ENCODE measurements around the gene ZNF618.

ZNF618 gene

GRCh38 chr9:114015607-114016006 is 139.5 kb downstream of the ZNF618 start:
- Histone ChIP-seq H3K27me3 (ENCODE audit: control insufficient read depth, insufficient read depth, low read length) (no peaks in the 10 kb centered on the region), H3K4me3 (ENCODE audit: low read depth, low read length) (no peak overlapping the region), H3K4me1 (ENCODE audit: control insufficient read depth, insufficient read depth, low read length) (no peaks in the 10 kb centered on the region; the same call in 1 of the 2 replicates), H3K9ac (ENCODE audit: low read length) (no peak overlapping the region), H3K9me3 (ENCODE audit: control insufficient read depth, insufficient read depth, low read depth, low read length) (no peaks in the 10 kb centered on the region), H3K27ac (ENCODE audit: low read depth, low read length) (no peak overlapping the region), H3K36me3 (ENCODE audit: control insufficient read depth, insufficient read depth, low read length) (peaks cover 35% of the 10 kb centered on the region)

GRCh38 chr9:114016101-114016500 is 140.0 kb downstream of the ZNF618 start:
- no peaks in the 10 kb centered on the region; the same call in 1 of the 2 replicates for H3K4me1 ChIP-seq (ENCODE audit: control insufficient read depth, insufficient read depth, low read length)
- H3K27me3 ChIP-seq (ENCODE audit: control insufficient read depth, insufficient read depth, low read length): no peaks in the 10 kb centered on the region
- H3K27ac ChIP-seq (ENCODE audit: low read depth, low read length): no peak overlapping the region
- no peak overlapping the region for H3K9ac ChIP-seq (ENCODE audit: low read length)
- H3K9me3 ChIP-seq (ENCODE audit: control insufficient read depth, insufficient read depth, low read depth, low read length): no peaks in the 10 kb centered on the region
- H3K4me3 ChIP-seq (ENCODE audit: low read depth, low read length): no peak overlapping the region
- H3K36me3 ChIP-seq (ENCODE audit: control insufficient read depth, insufficient read depth, low read length): peaks cover 32% of the 10 kb centered on the region

- Histone ChIP-seq H3K4me1 (ENCODE audit: control insufficient read depth, insufficient read depth, low read length) (no peaks in the 10 kb centered on the region), H3K9me3 (ENCODE audit: control insufficient read depth, insufficient read depth, low read depth, low read length) (no peaks in the 10 kb centered on the region), H3K27me3 (ENCODE audit: control insufficient read depth, insufficient read depth, low read length) (no peaks in the 10 kb centered on the region), H3K9ac (ENCODE audit: low read length) (no peak overlapping the region), H3K27ac (ENCODE audit: low read depth, low read length) (no peak overlapping the region), H3K4me3 (ENCODE audit: low read depth, low read length) (no peak overlapping the region), H3K36me3 (ENCODE audit: control insufficient read depth, insufficient read depth, low read length) (peaks cover 28% of the 10 kb centered on the region)
These were observed 140.7 kb downstream of the ZNF618 start for GRCh38 chr9:114016629-114017423.

- no peaks in the 10 kb centered on the region for H3K27me3 ChIP-seq (ENCODE audit: control insufficient read depth, insufficient read depth, low read length)
- no peak overlapping the region for H3K9ac ChIP-seq (ENCODE audit: low read length)
- H3K36me3 ChIP-seq (ENCODE audit: control insufficient read depth, insufficient read depth, low read length): peaks cover 19% of the 10 kb centered on the region
- no peak overlapping the region for H3K27ac ChIP-seq (ENCODE audit: low read depth, low read length)
- no peak overlapping the region for H3K4me3 ChIP-seq (ENCODE audit: low read depth, low read length)
- no peaks in the 10 kb centered on the region for H3K4me1 ChIP-seq (ENCODE audit: control insufficient read depth, insufficient read depth, low read length)
- peaks cover 3% of the 10 kb centered on the region; the same call in 1 of the 2 replicates for H3K9me3 ChIP-seq (ENCODE audit: control insufficient read depth, insufficient read depth, low read depth, low read length)
These were observed 141.9 kb downstream of the ZNF618 start for GRCh38 chr9:114017741-114018715.

GRCh38 chr9:114021578-114021977 is 145.5 kb downstream of the ZNF618 start:
- Histone ChIP-seq H3K4me3 (ENCODE audit: low read depth, low read length) (no peak overlapping the region), H3K36me3 (ENCODE audit: control insufficient read depth, insufficient read depth, low read length) (peaks cover 19% of the 10 kb centered on the region), H3K27me3 (ENCODE audit: control insufficient read depth, insufficient read depth, low read length) (no peaks in the 10 kb centered on the region), H3K9me3 (ENCODE audit: control insufficient read depth, insufficient read depth, low read depth, low read length) (peaks cover 3% of the 10 kb centered on the region; the same call in 1 of the 2 replicates), H3K27ac (ENCODE audit: low read depth, low read length) (no peak overlapping the region), H3K9ac (ENCODE audit: low read length) (no peak overlapping the region), H3K4me1 (ENCODE audit: control insufficient read depth, insufficient read depth, low read length) (no peaks in the 10 kb centered on the region)

GRCh38 chr9:114023961-114024360 is 147.9 kb downstream of the ZNF618 start:
- no peaks in the 10 kb centered on the region for H3K4me1 ChIP-seq (ENCODE audit: control insufficient read depth, insufficient read depth, low read length)
- no peak overlapping the region for H3K4me3 ChIP-seq (ENCODE audit: low read depth, low read length)
- no peak overlapping the region for H3K9ac ChIP-seq (ENCODE audit: low read length)
- 0 out of 2 replicates have a peak, but pooled peaks cover 3% of the 10 kb centered on the region for H3K36me3 ChIP-seq (ENCODE audit: control insufficient read depth, insufficient read depth, low read length)
- peaks cover 3% of the 10 kb centered on the region; the same call in 1 of the 2 replicates for H3K9me3 ChIP-seq (ENCODE audit: control insufficient read depth, insufficient read depth, low read depth, low read length)
- H3K27ac ChIP-seq (ENCODE audit: low read depth, low read length): no peak overlapping the region
- no peaks in the 10 kb centered on the region for H3K27me3 ChIP-seq (ENCODE audit: control insufficient read depth, insufficient read depth, low read length)

GRCh38 chr9:114025196-114025753 is 149.2 kb downstream of the ZNF618 start:
- Histone ChIP-seq H3K27ac (ENCODE audit: low read depth, low read length) (no peak overlapping the region), H3K36me3 (ENCODE audit: control insufficient read depth, insufficient read depth, low read length) (peaks cover 13% of the 10 kb centered on the region), H3K4me3 (ENCODE audit: low read depth, low read length) (no peak overlapping the region), H3K4me1 (ENCODE audit: control insufficient read depth, insufficient read depth, low read length) (no peaks in the 10 kb centered on the region), H3K9me3 (ENCODE audit: control insufficient read depth, insufficient read depth, low read depth, low read length) (peaks cover 3% of the 10 kb centered on the region; the same call in 1 of the 2 replicates), H3K9ac (ENCODE audit: low read length) (no peak overlapping the region), H3K27me3 (ENCODE audit: control insufficient read depth, insufficient read depth, low read length) (no peaks in the 10 kb centered on the region)

GRCh38 chr9:114025760-114026159 is 149.7 kb downstream of the ZNF618 start:
- Histone ChIP-seq H3K4me3 (ENCODE audit: low read depth, low read length) (no peak overlapping the region), H3K9me3 (ENCODE audit: control insufficient read depth, insufficient read depth, low read depth, low read length) (peaks cover 3% of the 10 kb centered on the region; the same call in 1 of the 2 replicates), H3K27ac (ENCODE audit: low read depth, low read length) (no peak overlapping the region), H3K4me1 (ENCODE audit: control insufficient read depth, insufficient read depth, low read length) (no peaks in the 10 kb centered on the region), H3K27me3 (ENCODE audit: control insufficient read depth, insufficient read depth, low read length) (no peaks in the 10 kb centered on the region), H3K9ac (ENCODE audit: low read length) (no peak overlapping the region), H3K36me3 (ENCODE audit: control insufficient read depth, insufficient read depth, low read length) (peaks cover 15% of the 10 kb centered on the region)

GRCh38 chr9:114026335-114026734 is 150.2 kb downstream of the ZNF618 start:
- no peaks in the 10 kb centered on the region for H3K4me1 ChIP-seq (ENCODE audit: control insufficient read depth, insufficient read depth, low read length)
- H3K4me3 ChIP-seq (ENCODE audit: low read depth, low read length): no peak overlapping the region
- no peaks in the 10 kb centered on the region for H3K27me3 ChIP-seq (ENCODE audit: control insufficient read depth, insufficient read depth, low read length)
- peaks cover 3% of the 10 kb centered on the region; the same call in 1 of the 2 replicates for H3K9me3 ChIP-seq (ENCODE audit: control insufficient read depth, insufficient read depth, low read depth, low read length)
- peaks cover 16% of the 10 kb centered on the region for H3K36me3 ChIP-seq (ENCODE audit: control insufficient read depth, insufficient read depth, low read length)
- no peak overlapping the region for H3K9ac ChIP-seq (ENCODE audit: low read length)
- no peak overlapping the region for H3K27ac ChIP-seq (ENCODE audit: low read depth, low read length)

GRCh38 chr9:114027159-114027862 is 151.2 kb downstream of the ZNF618 start:
- Histone ChIP-seq H3K4me3 (ENCODE audit: low read depth, low read length) (no peak overlapping the region), H3K9me3 (ENCODE audit: control insufficient read depth, insufficient read depth, low read depth, low read length) (peaks cover 3% of the 10 kb centered on the region; the same call in 1 of the 2 replicates), H3K27me3 (ENCODE audit: control insufficient read depth, insufficient read depth, low read length) (no peaks in the 10 kb centered on the region), H3K4me1 (ENCODE audit: control insufficient read depth, insufficient read depth, low read length) (no peaks in the 10 kb centered on the region), H3K36me3 (ENCODE audit: control insufficient read depth, insufficient read depth, low read length) (peaks cover 22% of the 10 kb centered on the region), H3K9ac (ENCODE audit: low read length) (no peak overlapping the region), H3K27ac (ENCODE audit: low read depth, low read length) (no peak overlapping the region)
